ENCODE data around the gene ARHGAP27.

The ARHGAP27 gene

GRCh38 chr17:45376171-45377005 lies 56.3 kb downstream of the ARHGAP27 start:
- ATAC-seq, result no peak
- DNase-seq (ENCODE audit: low spot score in 2 of 2), result no peak
- Mint-ChIP-seq H3K9me3 (no peaks in the 10 kb centered on the region), H3K36me3 (no peaks in the 10 kb centered on the region), H3K27ac (no peak overlapping the region), H3K4me1 (peaks cover 23% of the 10 kb centered on the region), H3K4me3 (no peak overlapping the region)

- ATAC-seq, result no peak
- Mint-ChIP-seq H3K4me1 (peaks cover 28% of the 10 kb centered on the region), H3K36me3 (no peaks in the 10 kb centered on the region), H3K27ac (no peak overlapping the region), H3K9me3 (no peaks in the 10 kb centered on the region), H3K4me3 (no peak overlapping the region)
- no peak for DNase-seq (ENCODE audit: low spot score in 2 of 2)
Measured at GRCh38 chr17:45374501-45374900, 58.2 kb downstream of the ARHGAP27 start.

DNA sequence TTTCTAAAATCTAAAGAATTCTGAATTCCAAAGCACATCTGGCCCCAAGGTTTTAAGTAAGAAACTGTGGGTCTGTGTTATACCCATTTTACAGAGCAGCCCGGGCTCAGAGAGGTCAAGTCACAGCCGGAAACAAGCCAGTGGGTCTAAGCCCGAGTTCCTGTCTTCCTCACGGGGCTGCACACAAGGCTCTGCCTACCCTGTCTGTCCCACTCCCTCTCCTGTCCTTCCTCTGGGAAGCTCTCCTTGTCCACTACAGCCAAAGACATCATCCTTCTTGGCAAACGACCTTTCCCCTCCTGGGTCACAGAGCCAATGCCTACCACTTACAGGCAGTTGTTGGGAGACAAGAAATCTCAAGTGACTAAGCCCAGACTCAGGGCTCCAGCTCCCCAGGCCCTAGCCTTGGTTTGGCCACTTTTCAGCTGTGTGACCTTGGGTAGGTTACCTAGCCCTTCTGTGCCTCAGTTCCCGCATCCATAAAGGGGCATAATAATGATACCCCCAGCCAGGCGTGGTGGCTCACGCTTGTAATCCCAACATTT lies 60.3 kb downstream of the ARHGAP27 start:
- peaks cover 18% of the 10 kb centered on the region for H3K4me1 Mint-ChIP-seq
- H3K4me3 Mint-ChIP-seq, result peak overlapping the region; percentile 37
- H3K36me3 Mint-ChIP-seq, result no peaks in the 10 kb centered on the region
- H3K9me3 Mint-ChIP-seq, result no peaks in the 10 kb centered on the region
- DNase-seq (ENCODE audit: low spot score in 2 of 2) (no peak), ATAC-seq (no peak)
- H3K27ac Mint-ChIP-seq, result no peak overlapping the region

DNA sequence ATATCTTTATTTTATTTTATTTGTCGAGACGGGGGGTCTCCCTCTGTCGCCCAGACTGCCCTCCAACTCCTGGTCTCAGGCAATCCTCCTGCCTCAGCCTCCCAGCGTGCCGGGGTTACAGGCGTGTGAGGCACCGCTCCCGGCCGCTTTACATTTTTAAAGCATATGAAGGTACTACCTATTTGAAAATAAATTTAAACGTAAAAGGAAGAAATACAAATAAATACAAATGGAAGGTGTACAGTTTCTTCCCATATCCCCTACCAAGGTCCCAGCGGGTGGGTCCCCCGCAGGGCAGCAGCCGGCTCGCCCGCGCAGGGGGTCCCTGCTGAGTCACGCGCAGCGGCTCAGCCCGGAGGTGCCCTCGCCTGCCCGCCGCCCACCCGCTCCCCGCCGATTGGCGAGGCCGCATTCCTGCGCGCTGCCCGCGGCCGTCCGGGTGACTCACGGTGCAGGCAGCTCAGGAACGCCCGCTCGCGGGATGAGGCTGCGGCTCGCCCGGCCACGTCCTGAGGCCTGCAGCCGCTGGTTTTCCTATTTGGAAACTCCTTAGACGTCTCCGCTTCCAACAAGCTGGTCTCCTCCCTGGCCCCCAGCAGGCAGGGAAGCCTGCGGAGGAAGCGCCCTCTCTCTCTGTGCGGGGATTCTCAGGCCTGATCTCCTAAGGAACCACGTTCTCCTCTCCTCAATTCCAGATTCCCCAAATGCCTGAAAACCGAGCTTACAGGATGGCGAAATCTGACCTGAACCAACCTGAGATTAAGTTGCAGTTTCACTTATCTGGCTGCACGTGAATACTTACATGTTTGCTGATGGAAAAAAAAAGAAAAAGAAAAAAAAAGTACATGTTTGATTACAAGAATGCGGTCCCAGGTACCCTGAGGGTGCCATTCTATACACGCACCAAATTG lies 61.0 kb downstream of the ARHGAP27 start:
- peak in 1 of 2 donors; percentile 44 for DNase-seq (ENCODE audit: low spot score in 2 of 2)
- Mint-ChIP-seq H3K4me1 (peaks cover 18% of the 10 kb centered on the region), H3K9me3 (no peaks in the 10 kb centered on the region), H3K4me3 (peak overlapping the region; percentile 37), H3K36me3 (no peaks in the 10 kb centered on the region), H3K27ac (no peak overlapping the region)
- peak; percentile 89 for ATAC-seq

DNA sequence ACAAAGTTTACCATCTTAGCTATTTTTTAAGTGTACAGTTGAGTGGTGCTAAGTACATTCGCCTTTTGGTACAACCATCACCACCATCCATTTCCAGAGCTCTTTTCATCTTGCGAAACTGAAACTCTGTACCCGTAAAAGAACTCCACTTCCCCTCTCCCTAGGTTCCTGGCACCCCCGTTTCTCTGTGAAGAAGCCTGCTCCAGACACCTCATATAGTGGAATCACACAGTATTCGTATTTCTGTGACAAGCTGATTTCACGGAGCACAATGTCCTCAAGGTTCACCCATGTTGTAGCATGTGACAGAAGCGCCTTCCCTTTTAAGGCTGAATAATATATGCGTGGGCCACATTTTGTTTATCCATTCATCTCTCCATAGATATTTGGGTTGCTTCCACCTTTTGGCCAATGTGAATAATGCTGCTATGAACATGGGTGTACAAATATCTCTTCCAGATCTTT lies 61.7 kb downstream of the ARHGAP27 start:
- no peak for DNase-seq (ENCODE audit: low spot score in 2 of 2)
- peak overlapping the region; percentile 37 for H3K4me3 Mint-ChIP-seq
- peaks cover 18% of the 10 kb centered on the region for H3K4me1 Mint-ChIP-seq
- no peaks in the 10 kb centered on the region for H3K9me3 Mint-ChIP-seq
- H3K36me3 Mint-ChIP-seq, result no peaks in the 10 kb centered on the region
- no peak overlapping the region for H3K27ac Mint-ChIP-seq
- no peak for ATAC-seq

GRCh38 chr17:45369421-45369820 lies 63.2 kb downstream of the ARHGAP27 start:
- no peak overlapping the region for H3K27ac Mint-ChIP-seq
- DNase-seq (ENCODE audit: low spot score in 2 of 2), result no peak
- peaks cover 18% of the 10 kb centered on the region for H3K4me1 Mint-ChIP-seq
- no peaks in the 10 kb centered on the region for H3K9me3 Mint-ChIP-seq
- no peaks in the 10 kb centered on the region for H3K36me3 Mint-ChIP-seq
- H3K4me3 Mint-ChIP-seq, result no peak overlapping the region
- no peak for ATAC-seq

DNA sequence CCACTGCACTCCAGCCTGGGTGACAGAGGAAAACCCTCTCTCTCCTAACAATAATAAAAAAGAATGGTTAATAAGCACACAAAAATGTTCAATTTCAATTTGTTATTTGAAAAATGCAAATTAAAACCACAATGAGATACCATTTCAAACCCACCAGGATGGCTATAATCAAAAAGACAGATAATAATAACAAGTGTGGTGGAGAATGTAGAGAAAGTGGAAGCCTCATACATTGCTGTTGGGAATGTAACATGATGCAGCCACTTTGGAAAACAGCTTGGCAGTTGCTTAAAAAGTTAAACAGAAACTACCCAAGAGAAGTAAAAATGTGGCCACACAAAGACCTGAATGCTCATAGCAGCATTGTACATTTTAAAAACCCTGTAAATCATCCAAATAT lies 64.0 kb downstream of the ARHGAP27 start:
- Mint-ChIP-seq H3K9me3 (no peaks in the 10 kb centered on the region), H3K4me1 (peaks cover 18% of the 10 kb centered on the region), H3K36me3 (no peaks in the 10 kb centered on the region), H3K4me3 (no peak overlapping the region), H3K27ac (no peak overlapping the region)
- DNase-seq (ENCODE audit: low spot score in 2 of 2) (no peak), ATAC-seq (no peak)

DNA sequence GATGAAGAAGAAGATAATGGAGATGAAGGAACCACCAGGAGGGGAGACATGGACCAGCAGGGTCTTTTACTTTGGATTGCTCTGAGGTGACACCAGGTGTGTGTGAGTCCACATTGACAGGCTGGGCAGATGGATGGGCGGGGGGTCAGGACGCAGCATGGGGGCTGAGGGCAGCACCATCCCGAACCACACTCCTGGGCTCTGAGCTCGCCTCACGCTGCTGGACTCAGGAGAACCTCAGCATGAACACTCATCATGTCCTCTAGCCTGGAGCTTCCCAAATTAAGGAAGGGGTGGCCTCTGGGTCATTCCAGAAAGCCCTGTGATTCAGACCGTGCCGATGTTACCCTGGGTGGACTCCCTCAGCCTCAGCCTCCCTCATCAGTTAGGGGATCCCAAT lies 65.5 kb downstream of the ARHGAP27 start:
- H3K9me3 Mint-ChIP-seq, result no peaks in the 10 kb centered on the region
- H3K4me1 Mint-ChIP-seq, result peaks cover 14% of the 10 kb centered on the region
- no peaks in the 10 kb centered on the region for H3K36me3 Mint-ChIP-seq
- ATAC-seq, result no peak
- no peak overlapping the region for H3K27ac Mint-ChIP-seq
- no peak for DNase-seq (ENCODE audit: low spot score in 2 of 2)
- no peak overlapping the region for H3K4me3 Mint-ChIP-seq

GRCh38 chr17:45366691-45367090 lies 66.0 kb downstream of the ARHGAP27 start:
- no peak overlapping the region for H3K27ac Mint-ChIP-seq
- H3K36me3 Mint-ChIP-seq, result no peaks in the 10 kb centered on the region
- no peak for DNase-seq (ENCODE audit: low spot score in 2 of 2)
- peaks cover 8% of the 10 kb centered on the region for H3K4me1 Mint-ChIP-seq
- ATAC-seq, result no peak
- H3K4me3 Mint-ChIP-seq, result no peak overlapping the region
- H3K9me3 Mint-ChIP-seq, result no peaks in the 10 kb centered on the region

- Mint-ChIP-seq H3K36me3 (no peaks in the 10 kb centered on the region), H3K9me3 (no peaks in the 10 kb centered on the region), H3K4me3 (no peak overlapping the region), H3K4me1 (peaks cover 3% of the 10 kb centered on the region), H3K27ac (no peak overlapping the region)
- DNase-seq (ENCODE audit: low spot score in 2 of 2) (no peak), ATAC-seq (no peak)
Measured at GRCh38 chr17:45366049-45366448, 66.6 kb downstream of the ARHGAP27 start.

DNA sequence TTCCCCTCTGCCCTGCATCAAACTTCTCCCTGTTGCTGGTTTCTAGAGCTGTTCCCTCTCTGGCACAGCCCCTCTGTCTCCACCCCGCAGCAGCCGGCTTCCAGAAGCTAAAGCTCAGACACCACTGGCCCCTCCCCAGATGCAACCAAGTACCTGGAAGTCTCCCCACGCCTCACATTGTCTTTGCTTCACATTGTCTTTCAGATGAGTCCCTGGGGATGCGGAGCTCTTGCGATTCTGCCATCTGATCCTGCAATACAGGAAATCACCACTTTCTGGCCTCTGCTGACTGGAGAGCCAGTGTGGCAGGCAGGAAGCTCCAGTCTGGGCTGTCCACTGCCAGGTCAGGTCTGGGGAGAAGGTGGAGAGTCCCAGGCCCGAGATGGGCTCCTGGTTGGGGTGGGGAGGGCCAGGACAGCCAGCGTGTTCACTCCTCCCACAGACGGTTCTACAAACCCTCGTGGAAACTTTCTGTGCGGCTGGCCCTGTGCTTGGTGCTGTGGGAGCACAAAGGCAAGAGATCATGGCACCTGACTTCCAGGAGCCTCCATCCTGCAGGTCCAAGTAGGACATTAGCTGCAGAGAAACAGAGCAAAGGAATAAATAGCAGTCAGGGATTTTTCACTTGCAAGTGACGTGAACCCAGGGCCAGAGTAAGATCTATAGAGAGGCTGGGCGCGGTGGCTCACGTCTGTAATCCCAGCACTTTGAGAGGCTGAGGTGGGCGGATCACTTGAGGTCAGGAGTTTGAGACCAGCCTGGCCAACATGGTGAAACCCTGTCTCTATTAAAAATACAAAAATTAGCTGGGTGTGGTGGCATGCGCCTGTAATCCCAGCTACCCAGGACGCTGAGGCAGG lies 67.9 kb downstream of the ARHGAP27 start:
- H3K9me3 Mint-ChIP-seq, result no peaks in the 10 kb centered on the region
- H3K4me3 Mint-ChIP-seq, result no peak overlapping the region
- H3K4me1 Mint-ChIP-seq, result no peaks in the 10 kb centered on the region
- H3K36me3 Mint-ChIP-seq, result no peaks in the 10 kb centered on the region
- ATAC-seq (no peak), DNase-seq (ENCODE audit: low spot score in 2 of 2) (no peak)
- peak overlapping the region; percentile 34 for H3K27ac Mint-ChIP-seq

- DNase-seq (ENCODE audit: low spot score in 2 of 2) (no peak), ATAC-seq (no peak)
- H3K27ac Mint-ChIP-seq, result no peak overlapping the region
- H3K4me1 Mint-ChIP-seq, result no peaks in the 10 kb centered on the region
- no peaks in the 10 kb centered on the region for H3K9me3 Mint-ChIP-seq
- H3K4me3 Mint-ChIP-seq, result no peak overlapping the region
- H3K36me3 Mint-ChIP-seq, result no peaks in the 10 kb centered on the region
Measured at GRCh38 chr17:45363498-45363897, 69.2 kb downstream of the ARHGAP27 start.

DNA sequence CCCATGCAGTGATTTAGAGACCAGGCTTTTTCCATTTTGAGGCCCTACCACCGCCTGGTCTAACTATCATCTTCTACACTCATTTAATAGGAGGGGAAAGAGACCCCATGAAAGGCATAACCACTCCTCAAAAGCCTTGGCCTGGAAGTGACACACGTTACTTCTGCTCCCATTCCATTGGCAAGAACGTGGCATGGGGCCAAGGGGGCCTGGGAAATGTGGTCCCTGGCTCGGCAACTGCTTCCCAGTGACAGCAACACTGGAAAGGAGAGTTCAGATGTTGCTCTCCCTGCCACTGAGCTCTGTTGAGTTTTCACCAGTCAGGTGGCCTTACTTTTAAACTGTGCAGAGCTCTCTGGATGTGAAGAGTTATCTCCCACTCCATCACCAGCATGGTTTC lies 70.7 kb downstream of the ARHGAP27 start:
- no peak overlapping the region for H3K27ac Mint-ChIP-seq
- H3K36me3 Mint-ChIP-seq, result no peaks in the 10 kb centered on the region
- no peaks in the 10 kb centered on the region for H3K9me3 Mint-ChIP-seq
- no peak overlapping the region for H3K4me3 Mint-ChIP-seq
- H3K4me1 Mint-ChIP-seq, result peaks cover 8% of the 10 kb centered on the region
- DNase-seq (ENCODE audit: low spot score in 2 of 2) (no peak), ATAC-seq (no peak)

DNA sequence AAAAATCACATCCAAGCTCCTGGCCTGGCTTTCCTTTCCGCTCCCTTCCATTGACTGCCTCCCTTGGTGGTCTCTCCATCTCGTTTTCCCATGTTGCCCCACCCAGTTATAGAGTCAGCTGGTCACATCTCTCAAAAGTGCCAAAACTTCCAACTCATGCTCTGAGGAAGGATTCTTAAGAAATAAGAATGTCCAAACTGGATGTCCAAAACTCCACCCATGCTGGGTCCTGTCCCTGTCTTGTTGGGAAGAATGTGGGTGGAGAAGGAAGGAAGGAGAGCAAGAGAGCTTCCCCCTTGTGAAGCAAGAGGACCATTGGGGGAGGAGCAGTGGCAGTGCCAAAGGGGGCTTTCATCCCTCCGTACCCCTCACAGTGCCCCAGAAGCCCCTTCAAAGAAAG lies 71.2 kb downstream of the ARHGAP27 start:
- DNase-seq (ENCODE audit: low spot score in 2 of 2) (no peak), ATAC-seq (no peak)
- Mint-ChIP-seq H3K9me3 (no peaks in the 10 kb centered on the region), H3K4me1 (peaks cover 13% of the 10 kb centered on the region), H3K36me3 (no peaks in the 10 kb centered on the region), H3K27ac (no peak overlapping the region), H3K4me3 (no peak overlapping the region)
